M059J (cell line): Measurements from ENCODE around the gene ASIC4. TPM values are rescaled to one million over a fixed set of nuclear protein-coding genes. Genes with fewer than 3 reads are reported as not detected.

ENCODE experiments used
- DNase-seq: peaks from one replicate; pipeline ENCODE4 v3.0.0-alpha.2; 2012; ENCODE audit warnings: low read depth
- total RNA-seq: library from RNA; depleted of rRNA; stranded (reverse); fragments of >200 nt; shearing (Covaris generic); gene quantifications from 2 replicates; pipeline ENCODE4 v1.2.3, GENCODE V29; 2014

The ASIC4 gene
- total RNA-seq, 1 experiment from 2014 or later = 0.02 TPM

DNA sequence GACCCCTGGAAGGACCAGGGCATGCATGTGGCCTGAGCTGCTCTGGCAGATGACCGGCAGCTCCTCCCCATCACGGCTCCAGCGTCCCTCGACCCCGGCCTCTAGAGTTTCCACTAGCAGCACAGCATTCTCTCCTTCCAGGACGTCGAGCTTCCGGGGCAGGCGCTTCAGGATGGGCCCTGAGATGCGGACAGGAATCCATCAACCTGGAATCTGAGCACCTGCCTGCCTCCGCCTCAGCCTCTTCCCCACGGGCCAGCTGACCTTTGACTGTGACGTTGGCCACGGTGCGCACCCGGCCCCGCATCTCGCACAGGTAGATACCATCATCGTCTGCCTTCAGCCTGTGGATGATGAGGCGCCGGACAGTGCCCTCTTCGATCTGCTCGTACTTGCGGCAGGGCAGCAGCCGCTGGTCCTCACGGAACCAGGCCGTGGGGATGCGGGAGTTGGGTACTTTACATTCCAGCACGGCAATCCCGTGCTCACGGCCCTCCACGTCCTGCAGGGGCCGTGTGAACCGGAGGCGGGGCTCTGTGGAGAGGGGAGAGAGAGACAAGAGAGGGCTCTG lies 53.6 kb downstream of the ASIC4 start:
- no peak for DNase-seq

DNA sequence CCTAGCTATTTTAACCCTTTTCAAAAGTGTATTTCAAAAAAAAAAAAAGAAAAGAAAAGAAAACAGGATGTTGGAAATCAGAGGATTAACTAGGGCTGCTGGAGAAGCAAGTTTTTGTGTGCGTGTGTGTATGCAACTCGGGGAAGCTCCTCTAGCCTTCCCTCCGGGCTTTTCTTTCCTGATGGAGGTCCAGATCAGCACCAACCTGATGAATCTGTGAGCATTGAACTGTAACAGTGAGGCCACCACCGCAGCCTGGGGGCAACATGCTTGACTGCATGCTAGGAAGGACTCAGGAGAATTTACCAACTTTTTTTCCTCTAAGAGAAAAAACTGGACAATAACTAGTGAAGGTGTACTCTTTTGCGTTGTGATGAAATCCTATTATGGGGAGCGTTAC lies 54.8 kb downstream of the ASIC4 start:
- peak; percentile 82 for DNase-seq

DNA sequence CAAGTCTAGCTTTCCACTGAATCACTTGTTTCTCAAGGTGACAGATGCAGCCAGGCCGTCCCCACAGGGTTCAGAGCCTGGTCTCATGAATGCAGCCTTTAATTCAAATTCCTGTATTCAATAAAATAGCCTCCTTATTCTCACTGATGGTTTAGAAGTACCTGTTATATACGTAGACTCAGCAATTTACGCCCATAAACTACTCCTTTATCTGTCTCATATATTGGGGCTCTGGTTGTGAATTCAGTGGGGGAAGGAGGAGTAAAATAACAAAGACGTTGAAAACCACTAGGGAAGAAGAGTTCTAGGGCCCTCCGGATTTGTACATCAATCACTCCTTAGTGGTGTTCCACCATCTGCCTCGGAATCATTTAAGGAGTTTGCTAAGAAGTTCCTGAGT lies 55.4 kb downstream of the ASIC4 start:
- DNase-seq = no peak

DNA sequence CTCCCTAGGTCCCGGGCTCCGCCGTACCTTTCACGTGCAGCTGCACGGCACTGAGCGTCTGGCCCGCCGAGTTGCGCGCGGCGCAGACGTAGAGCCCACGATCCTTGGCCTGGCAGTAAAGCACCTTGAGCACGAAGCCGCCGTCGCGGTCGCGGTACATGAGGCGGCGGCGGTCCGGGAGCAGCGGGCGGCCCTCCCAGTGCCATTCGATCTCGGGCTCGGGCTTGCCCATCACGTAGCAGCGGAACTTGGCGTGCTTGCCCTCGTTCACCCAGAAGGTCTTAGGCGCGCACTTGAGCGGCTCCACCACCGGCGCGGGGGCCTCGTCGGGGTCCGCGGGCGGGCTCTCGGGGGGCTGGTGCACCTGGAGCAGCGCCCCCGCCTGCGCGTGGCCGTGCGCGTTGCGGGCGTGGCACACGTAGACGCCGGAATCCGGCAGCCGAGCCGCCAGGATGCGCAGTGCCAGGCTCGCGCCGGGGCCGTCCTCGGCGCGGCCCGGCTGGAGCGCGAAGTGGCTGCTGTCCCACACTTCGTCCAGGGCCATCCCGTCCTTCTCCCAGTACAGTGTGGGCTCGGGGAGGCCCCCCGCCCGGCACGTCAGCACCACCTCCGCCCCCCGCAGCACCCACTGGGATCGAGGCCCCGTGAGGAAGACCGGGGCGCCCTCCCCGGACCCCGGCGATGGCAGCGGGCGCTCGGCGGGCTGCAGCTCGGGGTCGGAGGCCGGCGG lies 56.1 kb downstream of the ASIC4 start:
- peak; percentile 33 for DNase-seq

DNA sequence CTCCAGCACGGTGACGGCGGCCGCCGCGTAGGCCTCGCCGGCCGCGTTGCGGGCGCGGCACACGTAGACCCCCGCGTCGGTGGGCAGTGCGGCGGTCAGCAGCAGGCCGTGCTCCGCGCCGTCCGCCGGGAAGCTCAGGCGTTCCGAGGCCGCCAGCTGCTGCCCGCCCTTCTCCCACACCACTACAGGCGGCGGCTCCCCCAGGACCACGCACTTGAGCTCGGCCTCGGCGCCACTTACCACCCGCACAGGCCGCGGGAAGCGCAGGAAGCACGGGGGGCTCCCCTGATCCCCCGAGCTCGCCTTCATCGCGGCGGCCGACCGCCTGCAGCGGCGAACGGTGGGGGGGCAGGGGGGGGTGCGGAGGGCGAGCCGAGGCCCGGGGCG lies 56.6 kb downstream of the ASIC4 start:
- no peak for DNase-seq

DNA sequence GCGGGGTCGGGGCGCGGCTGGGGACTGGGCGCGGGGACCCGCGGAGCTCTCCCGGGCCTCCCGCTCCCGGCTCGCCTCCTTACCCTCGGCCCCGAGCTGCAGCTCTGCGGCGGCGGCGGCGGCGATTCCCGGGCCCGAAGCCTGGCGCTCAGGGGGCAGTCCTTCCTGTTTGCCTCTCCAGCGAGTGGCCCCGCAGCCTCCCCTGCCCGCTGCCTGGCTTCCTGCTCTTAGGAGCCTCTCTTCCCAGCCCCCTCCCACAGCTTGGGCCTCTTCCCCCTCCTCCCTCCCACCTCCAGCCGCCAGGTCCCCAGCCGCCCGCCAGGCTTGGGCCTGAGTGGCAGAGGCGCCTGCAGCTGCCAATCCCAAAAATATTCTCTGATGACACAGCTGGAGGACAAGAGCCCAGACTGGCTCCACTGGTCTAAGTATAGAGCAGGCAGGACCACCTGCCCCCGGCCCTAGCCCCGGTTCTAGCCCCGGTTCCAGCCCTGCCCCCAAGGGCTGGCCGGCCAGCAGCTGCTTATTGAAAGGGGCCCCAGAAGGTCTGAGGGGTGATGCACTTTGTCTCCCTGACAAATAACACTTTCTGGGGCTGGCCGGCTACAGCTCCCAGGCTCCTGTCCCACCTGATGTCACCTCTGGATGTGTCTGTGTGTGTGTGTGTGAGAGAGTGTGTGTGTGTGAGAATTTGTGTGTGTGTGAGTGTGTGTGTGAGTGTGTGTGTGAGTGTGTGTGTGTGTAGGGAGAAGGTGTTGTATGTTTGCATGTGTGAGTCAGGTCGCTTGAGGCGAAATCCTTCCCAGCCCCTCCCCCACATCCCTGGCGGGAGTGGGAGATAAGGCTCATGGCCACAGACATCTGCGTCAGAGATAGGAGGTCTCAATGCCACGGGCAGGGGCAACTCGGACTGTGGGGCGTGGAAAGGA lies 57.3 kb downstream of the ASIC4 start, which contains the start of gene OBSL1:
OBSL1 (minus strand) TSS at position 229 of the 926 bp plus-strand sequence. CDS start 307 bp downstream, outside the sequence.
- peak; percentile 81 for DNase-seq

DNA sequence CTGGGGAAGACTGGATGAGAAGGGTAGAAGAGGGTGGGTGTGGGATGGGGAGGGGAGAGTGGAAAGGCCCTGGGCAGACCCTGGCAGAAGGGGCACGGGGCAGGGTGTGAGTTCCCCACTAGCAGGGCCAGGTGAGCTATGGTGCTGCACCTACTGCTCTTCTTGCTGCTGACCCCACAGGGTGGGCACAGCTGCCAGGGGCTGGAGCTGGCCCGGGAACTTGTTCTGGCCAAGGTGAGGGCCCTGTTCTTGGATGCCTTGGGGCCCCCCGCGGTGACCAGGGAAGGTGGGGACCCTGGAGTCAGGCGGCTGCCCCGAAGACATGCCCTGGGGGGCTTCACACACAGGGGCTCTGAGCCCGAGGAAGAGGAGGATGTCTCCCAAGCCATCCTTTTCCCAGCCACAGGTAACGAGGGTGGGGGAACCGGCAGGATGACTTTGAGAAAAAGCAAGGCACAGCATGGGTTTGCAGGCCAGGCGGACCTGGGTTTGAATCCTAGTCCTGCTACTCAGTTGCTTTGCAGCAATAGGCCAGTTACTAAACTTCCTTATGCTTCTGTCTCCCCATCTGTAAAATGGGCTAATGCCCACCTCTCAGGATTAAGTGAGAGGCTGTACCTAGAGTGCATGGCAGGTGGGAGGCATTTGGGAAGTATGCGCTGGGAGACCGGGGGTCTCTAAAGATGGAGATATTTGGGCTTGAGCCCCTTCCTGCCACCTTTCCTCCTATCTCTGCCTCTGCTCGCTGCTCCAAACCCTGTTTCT lies 58.1 kb downstream of the ASIC4 start, which contains the start of gene INHA:
INHA (plus strand) TSS at position 74 of the 765 bp plus-strand sequence; CDS start at position 139, 65 bp downstream.
- DNase-seq = no peak

DNA sequence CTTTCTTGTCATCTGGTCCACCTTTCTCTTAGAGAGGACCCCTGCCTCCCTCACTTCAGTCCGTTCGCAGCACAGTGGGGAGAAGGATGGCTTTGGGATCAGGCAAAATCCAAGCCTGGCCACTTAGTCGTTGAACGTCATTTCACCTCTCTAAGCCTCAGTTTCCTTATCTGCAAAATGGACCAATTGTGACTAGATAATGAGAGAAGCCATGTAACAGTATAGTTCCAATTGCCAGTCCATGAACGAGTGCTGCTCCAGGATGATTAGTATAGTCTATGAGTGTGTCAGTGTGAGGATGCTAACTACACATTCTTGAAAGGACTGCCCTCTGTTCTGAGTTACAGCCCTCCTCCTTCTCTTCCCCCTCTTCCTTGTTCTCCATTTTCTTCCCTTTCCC lies 58.9 kb downstream of the ASIC4 start:
- DNase-seq = no peak

DNA sequence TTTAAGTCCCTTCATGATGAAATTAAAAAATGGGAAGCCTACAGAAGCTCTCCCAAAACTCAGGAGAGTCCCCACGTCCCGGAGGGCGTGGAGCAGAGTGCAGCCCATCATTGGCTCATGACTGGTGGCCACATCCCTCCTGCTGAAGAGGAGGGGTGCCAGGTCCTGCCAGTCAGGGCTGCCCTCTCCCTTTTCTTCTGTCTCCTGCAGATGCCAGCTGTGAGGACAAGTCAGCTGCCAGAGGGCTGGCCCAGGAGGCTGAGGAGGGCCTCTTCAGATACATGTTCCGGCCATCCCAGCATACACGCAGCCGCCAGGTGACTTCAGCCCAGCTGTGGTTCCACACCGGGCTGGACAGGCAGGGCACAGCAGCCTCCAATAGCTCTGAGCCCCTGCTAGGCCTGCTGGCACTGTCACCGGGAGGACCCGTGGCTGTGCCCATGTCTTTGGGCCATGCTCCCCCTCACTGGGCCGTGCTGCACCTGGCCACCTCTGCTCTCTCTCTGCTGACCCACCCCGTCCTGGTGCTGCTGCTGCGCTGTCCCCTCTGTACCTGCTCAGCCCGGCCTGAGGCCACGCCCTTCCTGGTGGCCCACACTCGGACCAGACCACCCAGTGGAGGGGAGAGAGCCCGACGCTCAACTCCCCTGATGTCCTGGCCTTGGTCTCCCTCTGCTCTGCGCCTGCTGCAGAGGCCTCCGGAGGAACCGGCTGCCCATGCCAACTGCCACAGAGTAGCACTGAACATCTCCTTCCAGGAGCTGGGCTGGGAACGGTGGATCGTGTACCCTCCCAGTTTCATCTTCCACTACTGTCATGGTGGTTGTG lies 60.4 kb downstream of the ASIC4 start:
- no peak for DNase-seq

DNA sequence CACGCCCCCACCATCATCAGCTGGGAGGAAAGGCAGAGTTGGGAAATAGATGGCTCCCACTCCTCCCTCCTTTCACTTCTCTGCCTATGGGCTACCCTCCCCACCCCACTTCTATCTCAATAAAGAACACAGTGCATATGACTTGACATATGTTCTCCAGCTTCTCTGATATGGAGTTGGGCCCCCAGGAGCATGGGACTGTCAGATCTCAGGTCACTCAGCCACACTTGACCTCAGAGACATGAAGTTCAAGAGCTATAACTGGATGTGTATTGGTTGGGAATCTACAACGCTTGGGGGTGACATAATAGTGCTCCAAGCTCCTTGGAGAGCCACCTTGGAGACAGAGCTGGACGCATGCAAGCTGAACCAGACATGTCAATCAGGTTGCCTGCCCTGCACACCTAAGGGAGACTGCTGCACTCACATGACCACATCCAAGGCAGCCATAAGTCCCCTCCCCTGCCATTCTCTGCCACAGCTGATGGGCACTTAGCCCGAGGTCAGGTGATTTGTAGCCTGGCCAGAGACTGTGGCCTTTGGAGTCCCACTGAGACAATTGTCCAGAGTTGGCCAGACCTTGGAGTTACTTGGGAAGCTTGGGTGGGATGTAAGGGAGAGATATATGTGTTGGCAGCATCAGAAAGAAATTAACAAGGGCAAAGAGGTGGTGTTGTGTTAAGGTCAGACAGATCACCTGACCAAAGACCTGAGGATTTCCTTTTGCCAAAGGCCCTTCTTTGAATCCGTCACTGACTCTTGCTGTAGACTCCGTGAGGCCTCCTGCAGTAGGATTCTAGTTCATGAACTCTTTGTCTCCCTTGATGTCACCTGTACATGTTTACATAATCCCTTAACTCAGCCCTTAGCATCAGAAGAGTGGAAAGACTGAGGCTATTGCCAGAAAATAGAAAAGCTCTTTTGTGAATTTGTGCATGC lies 61.6 kb downstream of the ASIC4 start:
- no peak for DNase-seq

DNA sequence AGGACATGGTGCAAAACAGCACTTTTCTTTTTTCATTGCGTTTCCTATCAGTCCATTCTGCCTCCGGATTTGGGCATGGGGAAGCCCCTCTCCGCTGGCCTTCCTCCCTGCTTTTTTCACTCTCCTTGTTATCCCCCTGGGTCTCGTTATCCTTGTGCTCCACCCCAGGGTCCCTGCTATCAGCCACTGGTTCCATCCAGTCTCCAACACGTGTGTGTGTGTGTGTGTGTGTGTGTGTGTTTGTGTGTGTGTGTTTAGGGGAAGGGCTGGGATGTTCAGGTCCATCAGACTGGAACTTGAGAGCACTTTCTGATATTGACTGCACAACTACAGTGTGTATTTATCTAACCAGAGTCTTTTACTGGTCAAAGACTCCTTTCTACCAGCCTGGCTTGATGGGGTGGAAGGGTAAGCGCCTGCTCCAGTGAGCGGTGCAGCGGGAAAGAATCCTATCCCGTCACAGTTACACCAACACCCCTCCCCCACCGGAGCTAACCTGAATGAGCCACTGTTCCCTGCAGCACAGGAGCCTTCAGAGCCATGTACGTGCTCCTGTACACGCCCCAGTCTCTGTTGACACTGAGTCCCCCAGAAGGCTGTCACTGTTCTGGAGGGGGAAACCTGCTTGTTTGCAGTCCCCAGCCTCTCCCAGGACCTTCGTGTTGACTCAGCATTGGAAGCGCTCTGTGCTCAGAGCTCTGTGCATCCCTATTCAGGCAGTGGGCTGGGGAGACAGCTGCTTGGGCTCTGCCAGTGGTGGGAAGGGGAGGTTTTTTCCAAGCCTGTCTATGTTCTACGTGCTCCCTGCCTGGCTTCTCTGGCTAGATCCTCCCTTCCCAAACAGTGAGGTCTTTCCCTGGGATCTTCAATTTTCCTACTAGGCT lies 62.5 kb downstream of the ASIC4 start:
- DNase-seq = peak; percentile 34

DNA sequence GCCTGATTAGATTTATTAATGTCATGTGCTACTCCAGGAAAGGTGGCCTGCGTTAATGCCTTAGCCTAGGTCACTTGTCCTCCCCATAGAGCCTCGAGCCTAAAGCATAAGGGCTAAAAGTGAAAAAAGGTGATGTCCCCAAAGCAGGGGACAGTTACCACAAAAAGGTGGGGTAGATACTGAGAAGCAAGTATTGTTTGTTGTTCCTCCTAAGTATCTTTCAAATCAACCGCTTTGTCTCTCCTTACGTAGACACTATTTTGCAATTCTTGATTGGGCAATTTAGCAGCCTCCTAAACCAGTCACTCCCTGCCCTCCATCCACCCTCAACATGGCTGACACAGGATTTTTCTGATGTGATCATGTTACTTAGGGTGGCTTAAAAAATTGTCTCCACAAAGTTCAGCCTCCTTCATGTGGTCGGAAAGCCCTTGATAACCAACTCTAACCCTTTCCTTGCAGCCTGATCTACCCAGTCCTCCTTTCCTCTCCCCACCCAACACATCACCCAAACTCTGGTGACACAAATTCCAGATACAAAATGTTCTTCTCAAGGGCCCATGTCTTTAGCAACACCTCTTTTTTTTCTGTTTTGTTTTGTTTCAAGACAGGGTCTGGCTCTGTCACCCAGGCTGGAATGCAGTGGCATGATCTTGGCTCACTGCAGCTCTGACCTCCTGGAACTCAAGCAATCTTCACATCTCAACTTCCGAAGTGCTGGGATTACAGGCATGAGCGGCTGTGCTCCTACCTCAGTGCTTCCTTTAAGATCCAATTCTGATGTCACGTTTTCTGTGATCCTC lies 64.7 kb downstream of the ASIC4 start:
- DNase-seq = no peak

DNA sequence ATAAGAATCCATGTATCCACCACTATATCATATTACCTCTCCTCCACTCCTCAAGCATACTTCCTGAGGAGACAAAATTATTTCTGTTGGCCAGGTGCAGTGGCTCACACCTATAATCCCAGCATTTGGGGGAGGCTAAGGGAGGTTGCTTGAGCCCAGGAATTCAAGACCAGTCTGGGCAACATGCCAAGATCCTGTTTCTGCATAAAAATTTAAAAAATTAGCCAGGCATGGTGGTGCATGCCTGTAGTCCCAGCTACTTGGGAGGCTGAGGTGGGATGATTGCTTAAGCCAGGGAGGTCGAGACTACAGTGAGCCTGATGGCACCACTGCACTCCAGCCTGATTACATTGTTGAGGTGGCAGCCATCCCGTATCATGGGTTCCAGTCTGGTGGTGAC lies 67.1 kb downstream of the ASIC4 start:
- no peak for DNase-seq
